Measurements from ENCODE around the gene ENPP5.

DNA sequence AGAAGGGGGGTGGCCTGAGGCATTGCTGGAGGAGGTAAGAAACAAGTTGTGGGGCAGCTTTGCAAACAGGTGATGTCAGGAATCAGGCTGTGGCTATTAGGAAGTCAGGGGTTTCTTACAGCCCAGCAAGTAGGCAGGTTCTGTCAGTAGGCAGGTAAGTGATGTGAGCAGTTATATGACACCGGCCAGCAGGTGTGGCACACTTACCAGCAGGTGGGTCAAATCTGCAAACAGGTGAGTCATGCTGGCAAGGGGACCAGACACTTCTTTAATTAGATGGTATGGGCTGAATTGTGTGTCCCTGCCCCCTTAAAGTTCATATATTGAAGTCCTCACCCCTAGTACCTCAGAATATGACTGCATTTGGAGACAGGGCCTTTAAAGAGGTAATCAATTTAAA, 57.4 kb downstream of the ENPP5 start:
- no peak for TF ChIP-seq ZNF624 (tag by site-specific recombination; IDR thresholded peaks at IDR 0.05)
- TF ChIP-seq, protein P1, sequence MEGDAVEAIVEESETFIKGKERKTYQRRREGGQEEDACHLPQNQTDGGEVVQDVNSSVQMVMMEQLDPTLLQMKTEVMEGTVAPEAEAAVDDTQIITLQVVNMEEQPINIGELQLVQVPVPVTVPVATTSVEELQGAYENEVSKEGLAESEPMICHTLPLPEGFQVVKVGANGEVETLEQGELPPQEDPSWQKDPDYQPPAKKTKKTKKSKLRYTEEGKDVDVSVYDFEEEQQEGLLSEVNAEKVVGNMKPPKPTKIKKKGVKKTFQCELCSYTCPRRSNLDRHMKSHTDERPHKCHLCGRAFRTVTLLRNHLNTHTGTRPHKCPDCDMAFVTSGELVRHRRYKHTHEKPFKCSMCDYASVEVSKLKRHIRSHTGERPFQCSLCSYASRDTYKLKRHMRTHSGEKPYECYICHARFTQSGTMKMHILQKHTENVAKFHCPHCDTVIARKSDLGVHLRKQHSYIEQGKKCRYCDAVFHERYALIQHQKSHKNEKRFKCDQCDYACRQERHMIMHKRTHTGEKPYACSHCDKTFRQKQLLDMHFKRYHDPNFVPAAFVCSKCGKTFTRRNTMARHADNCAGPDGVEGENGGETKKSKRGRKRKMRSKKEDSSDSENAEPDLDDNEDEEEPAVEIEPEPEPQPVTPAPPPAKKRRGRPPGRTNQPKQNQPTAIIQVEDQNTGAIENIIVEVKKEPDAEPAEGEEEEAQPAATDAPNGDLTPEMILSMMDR (tag by site-specific recombination; IDR thresholded peaks at IDR 0.05), result no peak
- no peak for TF ChIP-seq ZNF555 (tag by site-specific recombination; conservative IDR thresholded peaks at IDR 0.05)
- no peak for TF ChIP-seq ZSCAN23 (tag by site-specific recombination; IDR thresholded peaks at IDR 0.05)
- TF ChIP-seq HOXC10 (CRISPR knock-in tag; IDR thresholded peaks at IDR 0.05), result no peak
- TF ChIP-seq, protein P2, sequence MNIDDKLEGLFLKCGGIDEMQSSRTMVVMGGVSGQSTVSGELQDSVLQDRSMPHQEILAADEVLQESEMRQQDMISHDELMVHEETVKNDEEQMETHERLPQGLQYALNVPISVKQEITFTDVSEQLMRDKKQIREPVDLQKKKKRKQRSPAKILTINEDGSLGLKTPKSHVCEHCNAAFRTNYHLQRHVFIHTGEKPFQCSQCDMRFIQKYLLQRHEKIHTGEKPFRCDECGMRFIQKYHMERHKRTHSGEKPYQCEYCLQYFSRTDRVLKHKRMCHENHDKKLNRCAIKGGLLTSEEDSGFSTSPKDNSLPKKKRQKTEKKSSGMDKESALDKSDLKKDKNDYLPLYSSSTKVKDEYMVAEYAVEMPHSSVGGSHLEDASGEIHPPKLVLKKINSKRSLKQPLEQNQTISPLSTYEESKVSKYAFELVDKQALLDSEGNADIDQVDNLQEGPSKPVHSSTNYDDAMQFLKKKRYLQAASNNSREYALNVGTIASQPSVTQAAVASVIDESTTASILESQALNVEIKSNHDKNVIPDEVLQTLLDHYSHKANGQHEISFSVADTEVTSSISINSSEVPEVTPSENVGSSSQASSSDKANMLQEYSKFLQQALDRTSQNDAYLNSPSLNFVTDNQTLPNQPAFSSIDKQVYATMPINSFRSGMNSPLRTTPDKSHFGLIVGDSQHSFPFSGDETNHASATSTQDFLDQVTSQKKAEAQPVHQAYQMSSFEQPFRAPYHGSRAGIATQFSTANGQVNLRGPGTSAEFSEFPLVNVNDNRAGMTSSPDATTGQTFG (tag by site-specific recombination; IDR thresholded peaks at IDR 0.05; ENCODE audit: borderline replicate concordance), result no peak
- no peak for TF ChIP-seq ZNF76 (tag by site-specific recombination; IDR thresholded peaks at IDR 0.05; ENCODE audit: borderline replicate concordance, low read depth)
- TF ChIP-seq ZNF184 (tag by site-specific recombination; IDR thresholded peaks at IDR 0.05), result no peak
- no peak for TF ChIP-seq RBAK (tag by site-specific recombination; IDR thresholded peaks at IDR 0.05)
- TF ChIP-seq SCRT2 (tag by site-specific recombination; IDR thresholded peaks at IDR 0.05), result no peak
- TF ChIP-seq SCRT1 (tag by site-specific recombination; IDR thresholded peaks at IDR 0.05; ENCODE audit: borderline replicate concordance), result no peak

All from HEK293 (cell line).